Mucosa of gallbladder (tissue), 1 donor: ENCODE data around the gene WDR5. TPM values are rescaled to one million over a fixed set of nuclear protein-coding genes. Genes with fewer than 3 reads are reported as not detected.

Experiments used
- DNase-seq: peaks from one replicate; pipeline ENCODE4 v3.0.0-alpha.2; 2020; ENCODE audit warnings: low spot score
- total RNA-seq: library from RNA; stranded (reverse); gene quantifications from one replicate; pipeline ENCODE4 v1.2.1, GENCODE V29; 2021
- donor health status: DM: no; HTN: no; CAD: no.

The WDR5 gene
- total RNA-seq, 1 donor from 2014 or later = 27.5 TPM

GRCh38 chr9:134173127-134174072 lies 37.5 kb downstream of the WDR5 start:
- no peak for DNase-seq

GRCh38 chr9:134174073-134174449 lies 38.2 kb downstream of the WDR5 start:
- no peak for DNase-seq

GRCh38 chr9:134174526-134175290 lies 38.8 kb downstream of the WDR5 start:
- no peak for DNase-seq

GRCh38 chr9:134175291-134175807 lies 39.5 kb downstream of the WDR5 start:
- DNase-seq = no peak

DNA sequence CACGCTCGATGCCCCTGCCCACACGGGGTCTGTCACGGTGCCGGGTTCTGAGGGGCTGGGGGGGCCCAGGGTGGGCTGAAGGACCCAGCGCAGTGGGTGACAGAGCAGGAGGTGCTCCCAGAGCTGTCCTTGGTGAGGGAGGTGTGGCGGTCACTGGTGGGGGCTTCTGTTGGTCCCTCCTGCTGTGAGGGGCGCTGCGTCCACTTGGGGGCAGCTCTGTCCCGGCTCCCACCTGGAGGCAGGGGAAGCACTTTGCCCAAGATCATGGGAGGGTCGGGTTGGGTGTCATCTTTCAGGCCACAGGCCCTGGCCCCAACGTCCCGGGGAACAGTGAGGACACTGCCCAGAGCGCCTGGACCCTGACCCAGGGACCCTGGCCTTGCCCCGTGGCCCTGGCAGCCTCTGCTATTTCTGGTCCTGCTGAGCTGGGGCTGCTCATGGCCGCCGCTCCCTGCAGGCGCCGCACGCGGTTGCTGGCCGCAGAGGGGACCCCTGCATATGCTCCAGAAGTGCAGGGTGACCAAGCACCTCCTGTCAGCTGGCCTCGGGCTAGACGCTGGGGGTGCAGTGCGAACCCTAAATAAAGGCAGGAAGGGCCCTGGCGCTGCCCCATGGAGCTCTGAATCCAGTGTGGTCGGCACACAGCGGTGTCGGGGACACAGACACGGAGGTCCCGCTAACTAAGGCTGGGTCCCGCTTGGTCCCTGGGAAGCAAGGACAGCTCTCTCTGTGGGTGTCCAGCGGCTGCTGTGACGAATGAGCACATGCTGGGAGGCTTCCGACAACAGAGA lies 40.1 kb downstream of the WDR5 start:
- no peak for DNase-seq

DNA sequence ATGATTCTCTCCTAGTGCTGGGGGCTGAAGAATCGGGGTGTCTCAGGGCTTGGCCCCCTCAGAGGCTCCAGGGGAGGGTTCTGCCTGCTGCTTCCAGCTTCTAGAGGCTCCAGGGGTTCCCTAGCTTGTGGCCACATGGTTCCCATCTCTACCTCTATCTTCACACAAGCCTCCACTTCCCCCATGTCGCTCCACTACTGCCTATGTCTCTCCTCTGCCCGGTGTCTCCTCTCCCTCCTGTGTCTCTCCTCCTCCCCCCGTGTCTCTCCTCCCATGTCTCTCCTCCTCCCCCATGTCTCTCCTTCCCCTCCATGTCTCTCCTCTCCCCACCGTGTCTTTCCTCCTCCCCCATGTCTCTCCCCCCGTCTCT lies 40.7 kb downstream of the WDR5 start:
- no peak for DNase-seq

DNA sequence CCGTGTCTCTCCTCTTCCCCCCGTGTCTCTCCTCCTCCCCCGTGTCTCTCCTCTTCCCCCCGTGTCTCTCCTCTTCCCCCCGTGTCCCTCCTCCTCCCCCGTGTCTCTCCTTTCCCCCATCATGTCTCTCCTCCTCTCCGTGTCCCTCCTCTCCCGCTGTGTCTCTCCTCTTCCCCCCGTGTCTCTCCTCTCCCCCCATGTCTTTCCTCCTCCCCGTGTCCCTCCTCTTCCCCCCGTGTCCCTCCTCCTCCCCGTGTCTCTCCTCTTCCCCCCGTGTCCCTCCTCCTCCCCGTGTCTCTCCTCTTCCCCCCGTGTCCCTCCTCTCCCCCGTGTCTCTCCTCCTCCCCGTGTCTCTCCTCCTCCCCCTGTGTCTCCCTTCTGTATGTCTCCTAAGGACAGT lies 41.3 kb downstream of the WDR5 start:
- no peak for DNase-seq

GRCh38 chr9:134177624-134178393 lies 41.9 kb downstream of the WDR5 start:
- no peak for DNase-seq

- DNase-seq = no peak
Observed at GRCh38 chr9:134178394-134178767, 42.5 kb downstream of the WDR5 start.

DNA sequence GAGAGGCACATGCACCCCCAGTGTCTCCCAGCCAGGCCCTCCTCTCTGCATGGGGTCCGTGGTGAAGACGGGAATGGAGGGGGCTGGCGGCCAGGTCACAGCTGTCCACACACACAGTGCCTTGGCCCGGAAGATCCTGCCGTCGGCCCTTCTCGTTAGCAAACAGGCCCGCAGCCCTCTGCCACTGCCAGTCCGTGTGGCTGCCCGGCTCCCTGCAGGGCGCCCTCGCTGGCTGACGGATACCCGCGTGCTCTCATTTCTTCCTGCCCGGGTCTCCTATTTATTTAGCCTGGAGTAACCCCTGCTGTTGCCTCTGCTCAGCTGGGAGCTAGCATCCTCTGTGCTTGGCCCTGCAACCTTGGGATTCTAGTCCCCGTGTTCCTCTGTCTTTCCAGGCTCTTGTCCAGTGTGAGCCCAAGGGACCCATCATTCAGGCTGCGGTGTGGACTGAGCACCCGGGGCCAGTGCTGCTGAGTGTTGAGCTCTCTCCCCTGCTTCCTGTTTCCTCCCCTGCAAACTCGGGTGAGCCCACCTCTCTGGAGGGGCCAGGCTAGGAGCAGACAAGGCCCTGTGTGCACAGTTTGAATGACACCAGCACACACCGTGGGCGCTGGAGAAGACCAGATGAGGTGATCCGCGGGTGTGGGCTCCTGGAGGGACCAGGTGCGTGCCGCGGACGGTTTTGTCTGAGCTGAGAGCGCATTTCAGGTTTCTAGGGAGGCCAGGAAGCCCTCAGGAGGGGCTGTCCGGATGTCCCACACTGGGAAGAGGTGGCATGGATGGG lies 43.1 kb downstream of the WDR5 start:
- no peak for DNase-seq

GRCh38 chr9:134179595-134179917 lies 43.7 kb downstream of the WDR5 start:
- DNase-seq = no peak

DNA sequence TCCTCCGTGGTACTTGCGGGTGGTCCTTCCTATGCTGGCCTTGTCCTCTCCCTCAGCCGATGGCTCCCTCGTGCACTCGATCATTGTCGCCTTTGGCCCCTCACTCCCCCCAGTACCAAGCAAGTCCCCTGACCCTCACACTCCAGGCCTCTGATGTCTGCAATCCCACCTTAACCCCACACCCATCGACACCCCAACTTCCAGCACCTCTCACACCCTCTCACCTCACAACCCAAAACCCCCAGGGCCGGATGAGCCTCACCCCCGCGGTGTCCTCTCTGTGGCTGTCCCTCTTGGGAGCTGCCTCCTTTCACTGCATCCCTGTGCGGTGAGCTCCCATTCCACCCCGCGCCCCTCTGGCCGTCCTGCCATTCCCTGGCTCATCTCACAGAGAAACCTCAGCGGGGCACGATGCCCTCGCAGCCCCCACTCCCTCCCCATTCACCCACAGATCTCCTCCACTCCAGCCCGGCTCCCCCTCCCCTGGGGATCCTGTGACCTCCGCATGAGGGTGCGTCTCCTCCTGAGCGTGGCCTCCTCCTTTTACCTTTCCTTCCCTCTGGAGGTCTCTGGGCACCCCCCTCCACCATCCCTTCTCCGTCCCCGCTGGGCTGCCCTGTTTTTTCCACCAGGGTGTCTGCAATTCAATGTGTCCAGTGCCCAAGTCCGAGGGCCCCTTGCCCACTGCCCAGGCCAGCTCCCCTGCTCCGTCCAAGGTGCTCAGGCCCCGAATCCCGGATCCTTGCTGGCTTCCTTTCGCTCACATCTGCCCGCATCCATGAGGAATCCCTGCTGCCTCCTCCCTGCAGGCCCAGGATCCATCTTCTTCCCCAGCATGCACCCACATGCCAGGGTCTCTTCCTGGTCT lies 44.3 kb downstream of the WDR5 start:
- DNase-seq = no peak

DNA sequence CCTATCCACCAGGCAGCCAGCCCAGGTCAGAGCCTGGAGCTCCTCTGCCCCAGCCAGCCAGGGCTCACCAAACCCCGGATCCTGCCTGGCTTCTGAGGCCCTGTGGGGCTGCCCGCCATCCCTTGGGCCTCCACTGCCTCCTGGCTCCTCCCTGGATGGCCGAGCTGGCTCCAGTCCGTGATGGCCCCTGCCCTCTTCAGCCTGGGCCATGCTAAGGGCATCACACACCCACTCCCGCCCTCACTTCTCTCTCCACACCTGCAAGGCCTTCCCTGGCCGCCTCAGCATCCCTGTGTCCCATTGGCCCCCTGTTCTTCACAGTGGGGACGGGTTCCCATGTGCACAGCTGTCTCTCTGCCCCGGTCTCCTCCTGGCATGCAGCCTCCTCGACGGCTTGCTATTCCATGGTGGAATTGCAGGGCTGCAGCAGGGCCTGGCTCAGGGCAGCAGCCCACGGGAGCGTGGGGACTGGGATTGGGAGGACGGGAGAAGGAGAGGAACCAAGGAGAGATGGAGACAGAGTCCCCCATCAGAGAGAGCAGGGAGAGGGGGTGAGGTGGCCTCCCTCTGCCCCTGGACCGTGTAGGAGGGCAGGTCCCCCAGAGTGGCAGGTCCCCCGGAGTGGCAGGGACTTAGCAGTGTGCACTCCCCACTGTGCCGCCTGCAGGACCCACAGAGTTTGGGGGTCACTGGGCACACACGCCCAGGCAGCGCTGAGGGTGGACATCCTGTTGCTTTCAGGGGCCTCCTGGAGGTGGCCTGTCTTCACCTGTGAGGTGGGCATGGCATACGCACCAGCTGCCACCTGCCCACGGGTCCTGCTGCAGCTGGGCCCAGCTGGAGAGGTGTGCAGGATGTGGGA lies 45.1 kb downstream of the WDR5 start:
- no peak for DNase-seq

DNA sequence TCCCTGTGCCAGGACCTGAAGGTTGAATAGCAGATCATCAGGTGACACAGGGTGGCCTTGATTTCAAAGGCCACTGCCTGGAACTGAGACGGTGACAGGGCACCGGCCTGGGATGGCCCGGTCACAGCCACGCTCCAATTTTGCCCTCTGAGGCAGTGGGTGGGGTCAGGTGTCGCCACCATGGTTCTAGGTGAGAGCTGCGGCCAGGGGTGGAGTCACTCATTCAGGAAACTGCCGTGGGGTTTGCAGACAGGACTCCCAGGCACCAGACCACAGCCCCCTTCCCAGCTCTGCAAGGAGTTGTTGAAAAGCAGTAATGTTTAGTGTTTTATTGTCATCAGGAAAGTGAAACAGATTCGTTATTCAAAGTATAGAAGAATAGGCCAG lies 45.8 kb downstream of the WDR5 start:
- DNase-seq = no peak

DNA sequence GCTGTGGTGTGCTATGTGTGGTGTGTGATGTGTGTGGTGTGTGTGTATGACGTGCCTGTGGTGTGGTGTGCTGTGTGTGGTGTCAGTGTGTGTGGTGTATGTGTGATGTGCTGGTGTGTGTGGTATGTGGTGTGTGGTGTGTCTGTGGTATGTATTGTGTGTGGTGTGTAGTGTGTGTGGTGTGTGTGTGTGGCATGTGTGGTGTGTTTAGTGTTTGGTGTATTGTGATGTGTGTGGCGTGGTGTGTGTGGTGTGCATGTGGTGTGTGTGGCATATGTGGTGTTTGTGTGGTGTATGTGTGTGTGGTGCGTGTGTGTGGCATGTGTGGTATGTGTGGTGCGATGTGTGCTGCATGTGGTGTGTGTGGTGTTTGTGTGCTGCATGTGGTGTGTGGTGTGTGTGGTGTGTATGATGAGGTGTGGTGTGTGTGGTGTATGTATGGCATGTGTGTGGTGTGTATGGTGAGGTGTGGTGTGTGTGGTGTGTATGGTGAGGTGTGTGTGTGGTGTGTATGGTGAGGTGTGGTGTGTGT lies 46.7 kb downstream of the WDR5 start:
- DNase-seq = no peak

GRCh38 chr9:134185536-134186011 lies 49.7 kb downstream of the WDR5 start:
- no peak for DNase-seq

DNA sequence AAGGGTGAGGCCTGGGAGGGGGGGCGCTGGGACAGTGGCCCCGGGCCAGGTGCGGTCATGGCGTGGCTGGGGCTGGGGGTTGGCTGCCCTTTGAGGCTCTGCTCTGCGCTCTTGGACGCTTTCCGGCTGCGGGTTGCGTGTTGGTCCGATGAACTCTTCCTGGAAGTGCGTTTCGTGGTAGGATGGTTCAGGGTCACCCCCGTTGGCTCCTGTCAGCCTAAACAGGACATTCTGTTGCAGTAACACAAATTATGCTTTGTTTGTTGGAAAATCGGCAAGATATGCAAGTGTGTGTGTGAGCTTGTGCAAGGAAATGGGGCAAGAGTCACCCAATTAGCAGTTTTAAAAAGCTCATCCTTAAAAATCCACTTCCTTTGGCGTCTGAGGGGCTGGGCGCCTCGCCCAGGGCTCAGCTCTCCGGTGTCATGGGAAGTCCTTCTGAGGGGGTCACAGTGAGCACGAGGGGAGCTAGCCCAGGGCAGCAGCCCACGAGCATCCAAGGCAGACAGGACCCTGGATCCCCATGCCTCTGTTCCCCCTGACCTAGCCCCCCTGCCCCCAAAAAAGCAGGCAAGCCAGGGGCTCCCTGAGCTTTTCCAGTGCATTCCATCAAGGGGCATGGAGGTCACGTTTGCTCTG lies 50.7 kb downstream of the WDR5 start:
- DNase-seq = no peak

- DNase-seq = no peak
Observed at GRCh38 chr9:134187110-134187531, 51.2 kb downstream of the WDR5 start.
